OCI-LY7 (cell line): ENCODE results near the gene SLC35F4. TPM values are rescaled to one million over a fixed set of nuclear protein-coding genes. Genes with fewer than 3 reads are reported as not detected.

Experiments
- BruUV-seq: library from RNA; stranded (reverse); fragments of 400-500 nt; replicated peaks from 2 replicates; lab custom pipeline; 2021; lab: Mats Ljungman, UMichigan
- CTCF ChIA-PET: fragments of 300-600 bp; sonication (Branson Sonifier 250); formaldehyde crosslinking; loops from one replicate; lab custom pipeline; 2022; ENCODE audit warnings: antibody characterized with exemption; ENCODE audit not compliant: unreplicated experiment; lab: Charles Lee
- POLR2A ChIA-PET: fragments of 300-600 bp; sonication (Branson Sonifier 250); formaldehyde crosslinking; loops from one replicate; lab custom pipeline; 2022; ENCODE audit warnings: antibody characterized with exemption; lab: Charles Lee
- DNase-seq: peaks from one replicate; pipeline ENCODE4 v3.0.0-alpha.2; 2015; ENCODE audit warnings: low spot score
- H2AFZ ChIP-seq: fragments of 200-600 bp; sonication (generic), shearing (Covaris generic); 2 replicates; pipeline ENCODE4 v1.6.1; 2014; ENCODE audit warnings: mild to moderate bottlenecking, antibody characterized with exemption, low read length, moderate library complexity
- H3K27ac ChIP-seq: fragments of 200-600 bp; sonication (generic); 2 replicates; pipeline ENCODE4 v1.5.1; 2014; ENCODE audit warnings: mixed run types, low read depth, mild to moderate bottlenecking, moderate library complexity, low read length, inconsistent platforms; ENCODE audit not compliant: poor library complexity, severe bottlenecking
- H3K36me3 ChIP-seq: fragments of 200-600 bp; sonication (generic); 2 replicates; pipeline ENCODE4 v1.6.1; 2014; ENCODE audit warnings: mild to moderate bottlenecking, antibody characterized with exemption, low read length, moderate library complexity, mixed read lengths; ENCODE audit not compliant: insufficient read depth
- H3K4me1 ChIP-seq: fragments of 200-600 bp; sonication (generic); 2 replicates; pipeline ENCODE4 v1.5.1; 2014; ENCODE audit warnings: mild to moderate bottlenecking, low read length; ENCODE audit not compliant: insufficient read depth, poor library complexity, severe bottlenecking
- H3K4me2 ChIP-seq: fragments of 200-600 bp; sonication (generic); 2 replicates; pipeline ENCODE4 v1.6.1; 2014; ENCODE audit warnings: mild to moderate bottlenecking, low read length
- H3K4me3 ChIP-seq: fragments of 200-600 bp; sonication (generic); 2 replicates; pipeline ENCODE4 v1.5.1; 2014; ENCODE audit warnings: mild to moderate bottlenecking, low read depth, low read length; ENCODE audit not compliant: poor library complexity, severe bottlenecking
- H3K79me2 ChIP-seq: fragments of 200-600 bp; sonication (generic); 2 replicates; pipeline ENCODE4 v1.6.1; 2016; ENCODE audit warnings: low read depth, mild to moderate bottlenecking, low read length, moderate library complexity, mixed read lengths; ENCODE audit not compliant: insufficient read depth
- H3K9me2 ChIP-seq: fragments of 200-600 bp; sonication (generic); 2 replicates; pipeline ENCODE4 v1.6.1; 2016; ENCODE audit warnings: mild to moderate bottlenecking, low read length, mixed read lengths; ENCODE audit not compliant: insufficient read depth
- H3K9me3 ChIP-seq: fragments of 200-600 bp; sonication (generic); 2 replicates; pipeline ENCODE4 v1.6.1; 2014; ENCODE audit warnings: mild to moderate bottlenecking, mixed run types, low read length, mixed read lengths
- H4K20me1 ChIP-seq: fragments of 200-600 bp; sonication (generic); 2 replicates; pipeline ENCODE4 v1.6.1; 2014; ENCODE audit warnings: mild to moderate bottlenecking, antibody characterized with exemption, low read length, moderate library complexity, mixed read lengths; ENCODE audit not compliant: insufficient read depth
- CTCF ChIP-seq: fragments of 200-600 bp; sonication (generic); conservative IDR thresholded peaks from 2 replicates; pipeline ENCODE4 v1.5.1; 2014; ENCODE audit warnings: mild to moderate bottlenecking, antibody characterized with exemption, low read length, moderate library complexity, mixed read lengths
- EZH2phosphoT487 ChIP-seq: fragments of 200-600 bp; sonication (generic); IDR thresholded peaks from 2 replicates; pipeline ENCODE4 v1.6.1; 2018; ENCODE audit warnings: low read depth, borderline replicate concordance, mild to moderate bottlenecking, mixed run types, antibody characterized with exemption, low read length, moderate library complexity, mixed read lengths
- intact Hi-C: fragments of 100-400 bp; cut with micrococcal nuclease; formaldehyde crosslinking; loops from one replicate; pipeline ENCODE4 v1.10.0; 2022; ENCODE audit not compliant: unreplicated experiment
- total RNA-seq, 2 experiments: library from RNA; depleted of rRNA in 1 of 2; stranded (reverse); fragments of >200 nt in 1 of 2; shearing (Covaris generic) in 1 of 2; gene quantifications; 2 replicates each; pipeline ENCODE4 v1.2.3, GENCODE V29; 2014 to 2022

SLC35F4 gene
- total RNA-seq, 2 experiments from 2014 or later: not detected

DNA sequence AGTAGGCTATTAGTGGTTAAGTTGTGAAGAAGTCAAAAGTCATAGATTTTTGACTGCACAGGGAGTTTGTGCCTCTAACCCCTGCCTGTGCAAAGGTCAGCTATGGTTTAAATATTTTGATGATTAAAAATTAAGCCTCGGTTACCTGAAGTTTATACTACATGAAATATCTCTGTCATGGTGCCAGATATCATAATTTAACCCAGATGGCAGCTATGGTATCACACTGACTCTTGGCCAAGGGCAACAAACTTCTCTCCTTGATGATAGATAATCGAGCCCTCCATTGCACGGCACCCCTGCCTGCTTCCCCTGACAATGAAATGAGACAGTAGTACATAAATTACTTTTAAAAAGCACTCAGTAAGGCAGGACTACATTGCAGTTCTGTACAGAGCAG lies 80.8 kb downstream of the SLC35F4 start:
- Histone ChIP-seq H4K20me1 (no peaks in the 10 kb centered on the region), H3K4me2 (no peak overlapping the region), H3K36me3 (no peaks in the 10 kb centered on the region), H3K27ac (no peak overlapping the region), H3K9me2 (no peaks in the 10 kb centered on the region), H2AFZ (no peak overlapping the region), H3K4me1 (no peaks in the 10 kb centered on the region), H3K79me2 (no peaks in the 10 kb centered on the region), H3K9me3 (no peaks in the 10 kb centered on the region), H3K4me3 (no peak overlapping the region)
- CTCF ChIA-PET: no interaction called here
- no TSS peak for BruUV-seq
- intact Hi-C loops: no loop called here
- no peak for TF ChIP-seq CTCF
- no peak for TF ChIP-seq EZH2phosphoT487
- POLR2A ChIA-PET: no interaction called here
- DNase-seq: no peak

GRCh38 chr14:57771801-57772200 lies 94.1 kb downstream of the SLC35F4 start:
- ChIA-PET POLR2A (no interaction called here), CTCF (no interaction called here)
- TF ChIP-seq EZH2phosphoT487: no peak
- TF ChIP-seq CTCF: no peak
- Histone ChIP-seq H3K4me3 (no peak overlapping the region), H3K27ac (no peak overlapping the region), H3K36me3 (no peaks in the 10 kb centered on the region), H3K9me3 (no peaks in the 10 kb centered on the region), H3K4me1 (no peaks in the 10 kb centered on the region), H3K4me2 (no peak overlapping the region), H3K9me2 (no peaks in the 10 kb centered on the region), H2AFZ (no peak overlapping the region), H3K79me2 (no peaks in the 10 kb centered on the region), H4K20me1 (no peaks in the 10 kb centered on the region)
- BruUV-seq: no TSS peak
- DNase-seq: no peak
- intact Hi-C loops: no loop called here

DNA sequence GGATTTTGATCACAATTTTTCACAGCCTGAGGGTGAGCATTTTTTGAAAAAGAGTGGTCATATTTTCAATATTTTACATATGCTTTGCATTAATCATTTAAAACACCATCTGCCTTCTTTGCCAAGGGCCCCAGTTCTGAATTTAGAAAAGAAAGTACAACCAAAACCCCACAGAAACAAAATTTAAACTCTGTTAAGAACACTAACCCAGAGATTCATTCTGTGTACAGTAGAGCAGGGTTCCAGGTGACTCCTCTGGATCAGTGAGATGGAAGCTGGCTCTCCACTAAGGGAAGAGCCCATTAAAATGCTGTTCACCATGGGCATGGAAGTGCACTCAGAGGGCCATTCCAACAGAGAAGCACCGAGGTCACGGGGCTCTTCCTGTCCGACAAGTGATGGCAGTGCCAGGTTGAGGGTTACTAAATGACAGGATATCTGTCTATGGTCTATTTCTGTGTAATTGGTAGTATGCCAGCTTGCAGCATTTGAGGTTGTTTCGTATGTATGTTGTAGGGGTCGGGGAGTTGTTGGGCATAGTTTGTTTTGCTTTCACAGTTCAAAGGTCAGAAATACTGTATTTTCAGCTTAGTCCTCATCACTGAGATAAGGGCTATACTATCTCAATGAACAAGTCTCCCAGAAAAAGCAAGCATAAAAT lies 95.9 kb downstream of the SLC35F4 start:
- CTCF ChIA-PET: interaction anchor here (0.5 kb wide), 1 partner anchor 626 kb away, joined by 3 read pairs; no protein-coding TSS in a partner anchor
- no peak overlapping the region for H3K4me3 ChIP-seq
- DNase-seq: no peak
- H4K20me1 ChIP-seq: no peaks in the 10 kb centered on the region
- H3K36me3 ChIP-seq: no peaks in the 10 kb centered on the region
- no peaks in the 10 kb centered on the region for H3K9me3 ChIP-seq
- H2AFZ ChIP-seq: no peak overlapping the region
- no peak overlapping the region for H3K4me2 ChIP-seq
- intact Hi-C loops: no loop called here
- POLR2A ChIA-PET: no interaction called here
- H3K4me1 ChIP-seq: no peaks in the 10 kb centered on the region
- H3K79me2 ChIP-seq: no peaks in the 10 kb centered on the region
- BruUV-seq: no TSS peak
- TF ChIP-seq CTCF (no peak), EZH2phosphoT487 (no peak)
- H3K9me2 ChIP-seq: no peaks in the 10 kb centered on the region
- no peak overlapping the region for H3K27ac ChIP-seq
